GM12875 (cell line): ENCODE data around the gene ZNF407.

Experiments
- H3K4me3 ChIP-seq: one replicate; pipeline ENCODE4 v1.5.1; 2011; ENCODE audit warnings: low read depth, low read length, control low read depth
- TF ChIP-seq, protein P1 (sequence below): IDR thresholded peaks from 2 replicates; pipeline ENCODE4 v1.5.1; 2011; ENCODE audit warnings: low read depth, mild to moderate bottlenecking, control low read depth, inconsistent platforms, low read length, moderate library complexity, borderline replicate concordance; ENCODE audit not compliant: insufficient read depth

The ZNF407 gene

DNA sequence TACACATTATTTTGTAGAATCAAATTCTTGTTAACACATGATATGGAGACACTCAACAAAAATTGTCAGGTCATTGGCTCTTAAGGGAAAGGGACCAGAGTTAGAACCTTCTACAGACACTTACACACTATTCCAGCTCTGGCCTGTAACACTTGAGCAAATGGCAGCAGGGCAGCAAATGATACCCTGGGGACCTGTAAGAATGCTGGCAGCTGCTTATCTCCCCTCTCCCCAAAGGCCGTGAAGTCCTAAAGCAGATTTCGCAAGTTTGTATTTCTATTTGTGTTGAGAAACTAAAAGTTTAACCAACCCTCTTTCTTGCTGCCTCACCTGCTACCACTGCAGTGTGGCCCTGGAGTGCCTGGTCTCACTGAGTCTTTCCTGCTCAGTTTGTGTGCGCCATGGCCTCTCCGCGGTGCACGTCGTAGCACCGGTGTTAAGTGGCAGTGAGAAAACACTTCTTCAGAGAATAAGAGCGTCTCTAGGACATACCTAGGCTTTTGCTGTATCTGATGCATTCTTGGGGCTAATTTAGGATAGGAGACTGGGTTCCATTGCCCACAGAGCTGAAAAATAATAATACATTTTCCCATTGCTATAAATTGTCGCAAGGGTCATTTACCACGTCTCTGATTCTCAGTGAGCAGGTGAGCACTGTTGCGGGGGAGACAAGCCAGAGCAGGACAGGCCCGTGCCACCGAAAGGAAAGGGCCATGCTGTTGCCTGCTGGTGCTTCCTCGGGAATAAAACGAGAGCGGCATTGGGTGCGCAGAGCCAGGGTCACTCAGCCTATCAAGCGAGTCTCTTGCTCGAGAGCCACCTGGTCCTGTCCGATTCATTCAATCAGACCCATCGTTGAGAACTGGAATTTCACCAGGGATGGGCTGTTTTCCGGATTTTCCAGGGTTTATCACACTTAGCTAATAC lies 406.4 kb downstream of the ZNF407 start:
- H3K4me3 ChIP-seq, result no peak overlapping the region
- TF ChIP-seq, protein P1, sequence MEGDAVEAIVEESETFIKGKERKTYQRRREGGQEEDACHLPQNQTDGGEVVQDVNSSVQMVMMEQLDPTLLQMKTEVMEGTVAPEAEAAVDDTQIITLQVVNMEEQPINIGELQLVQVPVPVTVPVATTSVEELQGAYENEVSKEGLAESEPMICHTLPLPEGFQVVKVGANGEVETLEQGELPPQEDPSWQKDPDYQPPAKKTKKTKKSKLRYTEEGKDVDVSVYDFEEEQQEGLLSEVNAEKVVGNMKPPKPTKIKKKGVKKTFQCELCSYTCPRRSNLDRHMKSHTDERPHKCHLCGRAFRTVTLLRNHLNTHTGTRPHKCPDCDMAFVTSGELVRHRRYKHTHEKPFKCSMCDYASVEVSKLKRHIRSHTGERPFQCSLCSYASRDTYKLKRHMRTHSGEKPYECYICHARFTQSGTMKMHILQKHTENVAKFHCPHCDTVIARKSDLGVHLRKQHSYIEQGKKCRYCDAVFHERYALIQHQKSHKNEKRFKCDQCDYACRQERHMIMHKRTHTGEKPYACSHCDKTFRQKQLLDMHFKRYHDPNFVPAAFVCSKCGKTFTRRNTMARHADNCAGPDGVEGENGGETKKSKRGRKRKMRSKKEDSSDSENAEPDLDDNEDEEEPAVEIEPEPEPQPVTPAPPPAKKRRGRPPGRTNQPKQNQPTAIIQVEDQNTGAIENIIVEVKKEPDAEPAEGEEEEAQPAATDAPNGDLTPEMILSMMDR, result no peak

GRCh38 chr18:75005626-75006025 lies 408.0 kb downstream of the ZNF407 start:
- no peak overlapping the region for H3K4me3 ChIP-seq
- TF ChIP-seq, protein P1, result no peak

DNA sequence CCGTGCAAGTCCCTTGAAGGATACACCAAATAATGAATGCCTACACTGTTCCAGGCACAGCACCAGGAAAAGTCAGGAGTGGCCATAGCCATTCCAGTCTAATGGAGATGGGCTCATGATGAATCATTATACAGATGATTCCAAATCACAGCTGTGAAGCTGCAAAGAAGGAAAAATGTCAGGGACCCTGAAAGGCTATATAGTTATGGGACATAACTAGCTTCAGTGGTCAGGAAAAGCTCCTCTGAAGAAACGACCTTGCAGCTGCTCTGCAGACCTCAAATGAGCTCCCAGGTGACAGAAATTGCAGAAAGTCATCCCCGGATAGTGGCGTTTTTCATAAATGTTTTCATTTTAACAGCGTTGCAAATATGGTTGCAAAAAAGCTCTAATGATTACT lies 410.5 kb downstream of the ZNF407 start:
- TF ChIP-seq, protein P1, result no peak

GRCh38 chr18:75009296-75009695 lies 411.6 kb downstream of the ZNF407 start:
- no peak overlapping the region for H3K4me3 ChIP-seq
- TF ChIP-seq, protein P1, result no peak

More for the DNA sequence above, 410.5 kb downstream of the ZNF407 start:
- H3K4me3 ChIP-seq, result no peak overlapping the region

- no peak overlapping the region for H3K4me3 ChIP-seq
These were observed 412.2 kb downstream of the ZNF407 start for GRCh38 chr18:75009878-75010277.

GRCh38 chr18:75010278-75010677 lies 412.6 kb downstream of the ZNF407 start:
- H3K4me3 ChIP-seq, result no peak overlapping the region
- TF ChIP-seq, protein P1, result no peak

More at GRCh38 chr18:75009878-75010277, 412.2 kb downstream of the ZNF407 start:
- TF ChIP-seq, protein P1, result no peak

GRCh38 chr18:75010689-75011088 lies 413.0 kb downstream of the ZNF407 start:
- TF ChIP-seq, protein P1, result no peak

More at GRCh38 chr18:75010689-75011088, 413.0 kb downstream of the ZNF407 start:
- H3K4me3 ChIP-seq, result no peak overlapping the region
